GM19463 (cell line): ENCODE data around the gene ITPK1.

Source experiments
- ATAC-seq: cut with Tn5 transposase; IDR thresholded peaks from one replicate; pipeline ENCODE4 v1.9.1; 2021; ENCODE audit warnings: mild to moderate bottlenecking, moderate library complexity; ENCODE audit not compliant: unreplicated experiment

ITPK1 gene

GRCh38 chr14:93031505-93032315, 84.0 kb downstream of the ITPK1 start:
- ATAC-seq: no peak

DNA sequence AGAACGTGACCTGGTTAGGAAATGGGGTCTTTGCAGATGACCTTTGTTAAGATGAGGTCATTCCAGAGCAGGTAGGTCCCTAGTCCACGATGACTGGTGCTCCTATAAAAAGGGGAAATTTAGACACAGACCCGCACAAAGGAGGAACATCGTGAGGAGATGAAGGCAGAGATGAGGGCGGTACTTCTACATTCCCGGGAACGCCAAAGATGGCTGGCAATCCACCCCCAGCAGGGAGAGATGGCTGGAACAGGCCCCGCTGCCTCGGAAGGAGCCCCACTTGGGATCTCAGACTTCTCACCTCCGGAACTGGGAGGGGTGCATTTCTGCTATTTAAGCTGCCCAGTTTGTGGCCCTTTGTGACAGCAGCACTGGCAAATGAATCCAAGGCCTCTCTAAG, 85.0 kb downstream of the ITPK1 start:
- ATAC-seq: no peak

GRCh38 chr14:93029911-93030508, 85.7 kb downstream of the ITPK1 start:
- ATAC-seq: no peak

DNA sequence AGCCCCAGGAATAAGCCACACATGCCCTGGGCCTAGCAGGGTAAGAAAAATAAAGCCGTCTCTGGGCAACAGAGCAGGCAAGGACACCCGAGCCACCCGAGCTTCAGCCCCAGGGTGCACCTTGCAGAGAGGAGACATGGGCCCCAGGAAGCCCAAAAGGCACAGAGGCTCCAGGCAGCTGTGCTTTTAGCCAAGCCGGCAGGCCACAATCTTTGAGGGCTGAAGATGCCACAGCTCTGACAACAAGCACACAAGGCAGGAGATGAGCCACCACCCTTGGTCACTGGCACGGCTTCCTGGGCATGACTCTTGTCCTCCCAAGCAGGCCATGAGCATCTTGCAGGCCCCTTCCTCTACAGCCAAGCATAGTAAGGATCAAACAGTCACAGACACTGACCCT, 86.3 kb downstream of the ITPK1 start:
- no peak for ATAC-seq

- no peak for ATAC-seq
These were observed 87.0 kb downstream of the ITPK1 start for GRCh38 chr14:93028724-93029076.

DNA sequence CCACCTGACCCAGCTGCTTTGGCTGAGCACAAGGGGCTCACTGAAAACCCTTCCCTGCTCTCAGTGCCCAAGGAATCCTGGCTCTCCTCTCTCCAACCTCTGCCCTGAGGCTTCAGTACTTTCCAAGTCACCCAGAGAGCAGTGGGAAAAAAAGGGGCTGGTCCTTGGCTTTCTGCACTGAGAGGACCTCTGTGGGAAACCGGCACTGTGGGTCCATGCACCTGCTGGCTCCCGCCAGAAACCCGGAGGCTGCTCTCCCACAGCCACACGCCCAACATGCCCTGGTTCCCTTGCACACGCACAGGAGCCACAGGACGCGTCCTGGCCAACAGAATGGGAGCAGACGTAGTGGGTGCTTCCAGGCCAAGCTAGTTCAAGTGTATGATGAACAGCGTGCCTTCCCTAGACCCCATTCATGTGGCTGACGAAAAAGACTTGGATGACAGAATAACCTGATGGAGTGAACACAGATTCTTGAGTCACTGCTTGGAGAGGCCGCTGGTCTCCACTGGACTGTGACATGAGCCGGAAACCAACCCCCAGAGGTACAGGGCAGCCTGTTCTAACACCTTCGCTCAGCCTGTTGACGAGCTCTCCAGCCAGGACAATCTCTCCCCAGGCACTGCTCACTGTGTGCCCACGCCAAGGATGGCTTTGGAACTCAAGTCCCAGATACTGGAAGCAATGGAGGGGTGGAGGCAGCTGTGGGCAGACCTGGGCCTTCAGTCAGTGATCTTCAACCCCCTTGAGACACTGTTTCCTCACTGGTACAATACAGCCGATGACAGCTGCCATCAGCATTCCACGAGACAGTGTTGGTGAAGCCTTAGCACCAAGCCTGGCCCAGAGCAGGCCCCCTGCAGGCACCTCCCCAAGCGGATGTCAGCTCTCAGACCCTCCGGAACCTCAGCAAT, 87.7 kb downstream of the ITPK1 start:
- no peak for ATAC-seq

DNA sequence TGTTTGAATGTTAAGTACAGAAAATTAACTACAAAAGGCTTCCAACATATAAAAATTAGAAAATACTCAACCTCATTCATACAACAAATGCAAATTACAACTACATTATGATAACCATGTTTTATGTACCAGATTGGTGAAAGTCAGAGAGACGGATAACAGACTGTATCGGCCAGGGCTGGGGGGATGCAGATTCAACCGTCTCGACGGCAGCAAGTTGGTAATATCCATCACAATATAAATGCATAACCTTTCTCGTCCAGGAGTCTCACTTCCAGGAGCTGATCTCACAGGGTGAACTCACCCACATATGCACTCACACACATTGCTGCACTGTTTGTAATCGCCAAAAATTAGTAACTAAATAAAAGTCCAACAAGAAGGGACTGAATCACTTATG, 89.4 kb downstream of the ITPK1 start:
- ATAC-seq: no peak

- no peak for ATAC-seq
These were observed 90.7 kb downstream of the ITPK1 start for GRCh38 chr14:93025055-93025454.

DNA sequence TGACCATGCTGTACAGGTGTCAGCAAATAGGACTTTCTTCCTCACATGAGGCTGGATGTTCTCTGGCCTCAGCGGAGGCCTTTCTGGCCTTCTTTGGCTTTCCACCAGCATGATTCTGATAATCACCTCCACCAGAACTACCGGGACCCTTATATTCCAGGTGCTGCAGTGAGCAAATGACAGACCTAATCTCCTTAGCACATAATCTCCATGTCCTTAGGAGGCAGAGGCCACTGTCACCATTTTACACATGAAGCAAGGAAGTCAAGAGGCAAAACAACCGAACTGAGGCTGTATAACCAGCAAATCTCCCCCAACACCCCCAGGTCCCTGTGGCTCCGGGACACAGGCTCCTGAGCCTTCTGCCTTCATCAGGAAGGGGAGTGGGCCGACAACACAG, 91.2 kb downstream of the ITPK1 start:
- no peak for ATAC-seq

- no peak for ATAC-seq
These were observed 91.8 kb downstream of the ITPK1 start for GRCh38 chr14:93023802-93024434.

- no peak for ATAC-seq
These were observed 92.7 kb downstream of the ITPK1 start for GRCh38 chr14:93023039-93023438.

DNA sequence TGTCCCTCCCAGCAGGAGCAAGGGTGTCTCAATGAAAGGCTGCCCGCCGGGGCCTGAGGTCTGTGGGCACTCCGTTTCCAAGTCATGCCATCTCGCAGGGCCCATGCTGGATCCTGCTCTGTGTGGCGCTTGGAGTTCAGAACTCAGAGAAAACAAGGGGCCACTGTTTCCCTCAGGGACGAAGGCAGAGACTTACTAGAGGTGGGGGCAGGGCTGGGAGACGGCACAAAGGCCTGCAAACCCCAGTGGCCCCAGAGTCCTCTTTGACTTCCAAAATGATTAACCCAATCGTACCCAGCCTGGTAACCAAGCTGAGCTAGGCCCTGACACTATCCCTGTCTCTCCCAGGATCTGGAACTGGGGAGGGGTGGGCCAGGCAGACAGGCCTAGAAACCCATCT, 95.8 kb downstream of the ITPK1 start:
- no peak for ATAC-seq

- ATAC-seq: no peak
These were observed 96.3 kb downstream of the ITPK1 start for GRCh38 chr14:93019367-93019843.

DNA sequence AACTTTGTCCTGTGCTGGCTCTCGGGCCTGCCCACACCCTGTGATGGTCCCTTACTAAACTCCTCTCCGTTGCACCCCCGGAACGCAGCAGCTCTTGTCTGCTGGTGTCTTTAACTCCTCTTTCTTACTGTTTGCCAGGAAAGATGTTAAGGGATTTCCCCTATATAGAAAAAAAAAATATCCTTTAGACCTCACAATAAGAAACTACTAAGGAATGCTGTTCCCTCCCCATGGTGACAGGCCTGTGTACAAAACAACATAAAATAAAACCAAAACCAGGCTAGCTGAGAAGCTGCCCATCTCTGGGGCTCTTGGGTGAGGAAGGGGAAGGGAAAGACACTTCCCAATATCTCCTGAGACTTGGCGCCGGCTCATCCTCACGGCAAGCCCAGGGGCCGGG, 97.4 kb downstream of the ITPK1 start:
- ATAC-seq: no peak

GRCh38 chr14:93017898-93018297, 97.8 kb downstream of the ITPK1 start:
- no peak for ATAC-seq

GRCh38 chr14:93017301-93017797, 98.4 kb downstream of the ITPK1 start:
- ATAC-seq: no peak

DNA sequence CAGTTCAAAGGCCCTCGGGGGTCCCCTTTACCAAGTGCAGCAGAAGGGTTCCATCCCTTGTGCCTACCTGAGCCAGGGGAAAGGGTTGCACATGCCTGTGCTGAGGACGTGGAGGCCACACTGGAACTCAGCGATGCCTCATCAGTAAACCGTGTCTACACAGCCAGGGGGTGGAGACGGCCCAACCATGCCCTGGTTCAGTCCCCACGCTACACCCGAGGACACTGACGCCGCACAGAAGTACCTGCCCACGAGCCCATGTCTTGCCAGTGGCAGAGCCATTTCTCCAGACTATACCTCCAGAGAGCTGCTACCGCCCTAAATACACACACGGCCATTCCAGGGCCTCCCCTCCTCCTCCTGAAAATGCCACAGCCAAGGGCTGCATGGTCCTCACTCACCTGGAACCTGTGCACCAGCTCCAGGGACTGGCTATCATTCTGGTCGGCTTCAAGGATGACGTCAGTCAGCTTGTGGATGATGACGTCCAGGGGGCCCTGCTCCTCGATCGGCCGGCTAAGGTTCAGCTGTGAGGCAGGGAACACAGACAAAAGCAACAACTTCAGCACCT, 99.4 kb downstream of the ITPK1 start:
- no peak for ATAC-seq

- no peak for ATAC-seq
These were observed 100.2 kb downstream of the ITPK1 start for GRCh38 chr14:93015505-93015904.

- no peak for ATAC-seq
These were observed 100.7 kb downstream of the ITPK1 start for GRCh38 chr14:93015064-93015463.
